ENCODE data around the gene COG5. TPM values are rescaled to one million over a fixed set of nuclear protein-coding genes. Genes with fewer than 3 reads are reported as not detected.
A peak's percentile ranks its signal among the peaks of the same experiment; 100 is the strongest.

Gene COG5
- total RNA-seq, 1 experiment from 2014 or later = 56.1 TPM

DNA sequence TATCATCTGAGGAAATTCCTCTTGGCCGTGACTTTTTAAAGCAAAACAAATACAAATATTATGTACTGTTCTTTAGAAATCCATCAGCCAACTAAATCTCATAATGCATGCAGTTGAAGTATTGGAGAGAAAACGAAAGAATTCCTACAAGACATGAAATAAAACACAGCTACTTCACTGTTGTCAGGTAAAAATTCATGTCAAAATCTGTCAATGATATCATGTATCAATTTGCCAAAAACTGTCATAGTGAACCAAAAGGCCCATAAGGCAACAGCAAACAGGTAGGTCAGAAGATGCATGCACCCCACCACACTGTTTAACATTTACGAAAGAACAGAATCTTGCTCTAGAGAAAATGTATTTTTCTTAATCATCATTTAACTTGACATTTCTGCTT, 91.6 kb downstream of the COG5 start:
- H3K27me3 ChIP-seq (ENCODE audit: low read length) = no peaks in the 10 kb centered on the region
- H3K9ac ChIP-seq (ENCODE audit: low read length) = no peak overlapping the region
- H3K79me2 ChIP-seq (ENCODE audit: low read length) = peaks cover 40% of the 10 kb centered on the region; the same call in 1 of the 2 replicates

GRCh38 chr7:107471292-107472070, 92.2 kb downstream of the COG5 start:
- peaks cover 49% of the 10 kb centered on the region for H3K4me1 ChIP-seq (ENCODE audit: low read length)
- H3K9me2 ChIP-seq (replicated peaks; ENCODE audit: insufficient read depth, low read length) = no peaks in the 10 kb centered on the region
- H3K4me2 ChIP-seq (ENCODE audit: low read depth, low read length, poor library complexity, severe bottlenecking) = peak overlapping the region; percentile 44
- H3K27ac ChIP-seq (ENCODE audit: low read length) = no peak overlapping the region
- H3K27me3 ChIP-seq (ENCODE audit: low read length) = no peaks in the 10 kb centered on the region
- peaks cover 41% of the 10 kb centered on the region; the same call in 1 of the 2 replicates for H3K79me2 ChIP-seq (ENCODE audit: low read length)
- no peak overlapping the region for H3K9ac ChIP-seq (ENCODE audit: low read length)
- H4K20me1 ChIP-seq (ENCODE audit: insufficient read depth, low read depth, low read length) = no peaks in the 10 kb centered on the region
- no peaks in the 10 kb centered on the region for H3K36me3 ChIP-seq (ENCODE audit: insufficient read depth, low read length)
- H3K9me3 ChIP-seq (ENCODE audit: low read length) = no peaks in the 10 kb centered on the region
- H3K4me3 ChIP-seq (ENCODE audit: low read length) = no peak overlapping the region
- H2AFZ ChIP-seq (ENCODE audit: low read length) = no peak overlapping the region
- no peak for DNase-seq

More for the DNA sequence above, 91.6 kb downstream of the COG5 start:
- Histone ChIP-seq H2AFZ (ENCODE audit: low read length) (no peak overlapping the region), H3K27ac (ENCODE audit: low read length) (no peak overlapping the region), H3K4me2 (ENCODE audit: low read depth, low read length, poor library complexity, severe bottlenecking) (peak overlapping the region; percentile 44), H3K36me3 (ENCODE audit: insufficient read depth, low read length) (no peaks in the 10 kb centered on the region), H3K9me2 (replicated peaks; ENCODE audit: insufficient read depth, low read length) (no peaks in the 10 kb centered on the region), H3K4me1 (ENCODE audit: low read length) (peaks cover 49% of the 10 kb centered on the region), H4K20me1 (ENCODE audit: insufficient read depth, low read depth, low read length) (no peaks in the 10 kb centered on the region), H3K9me3 (ENCODE audit: low read length) (no peaks in the 10 kb centered on the region), H3K4me3 (ENCODE audit: low read length) (no peak overlapping the region)
- no peak for DNase-seq

DNA sequence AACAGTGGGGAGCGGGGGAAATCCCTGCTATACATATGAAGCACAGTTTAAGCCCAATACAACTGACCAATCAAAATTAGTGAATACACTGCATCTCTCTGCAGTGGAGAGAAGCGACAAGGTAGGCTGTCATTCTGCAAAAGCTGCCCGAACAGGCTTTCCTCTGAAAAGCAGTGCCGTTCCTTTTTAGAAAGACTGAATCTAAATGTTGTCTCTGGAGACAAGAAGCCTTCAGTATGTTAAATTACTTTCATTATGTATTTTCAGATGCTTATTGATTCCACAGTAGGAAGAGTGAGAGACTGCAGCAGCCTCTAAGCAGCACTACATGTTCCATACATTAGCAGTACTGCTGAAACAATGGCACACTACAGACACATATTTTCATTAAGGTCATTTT, 93.8 kb downstream of the COG5 start, which contains the start of gene GPR22:
TSS of gene GPR22 (plus strand) at position 129 of the 400 bp plus-strand sequence. CDS start 4,004 bp downstream, outside the sequence.
- H3K79me2 ChIP-seq (ENCODE audit: low read length) = peaks cover 39% of the 10 kb centered on the region; the same call in 1 of the 2 replicates
- H3K9me2 ChIP-seq (replicated peaks; ENCODE audit: insufficient read depth, low read length) = no peaks in the 10 kb centered on the region
- H3K4me2 ChIP-seq (ENCODE audit: low read depth, low read length, poor library complexity, severe bottlenecking) = peak within 1 kb of the TSS; percentile 13
- no peaks in the 10 kb centered on the region for H3K36me3 ChIP-seq (ENCODE audit: insufficient read depth, low read length)
- DNase-seq = no peak
- H3K9ac ChIP-seq (ENCODE audit: low read length) = no peak within 1 kb of the TSS
- no peaks in the 10 kb centered on the region for H3K27me3 ChIP-seq (ENCODE audit: low read length)
- no peak within 1 kb of the TSS for H3K4me3 ChIP-seq (ENCODE audit: low read length)
- H3K4me1 ChIP-seq (ENCODE audit: low read length) = peaks cover 37% of the 10 kb centered on the region
- H4K20me1 ChIP-seq (ENCODE audit: insufficient read depth, low read depth, low read length) = no peaks in the 10 kb centered on the region
- no peak within 1 kb of the TSS; the same call in 1 of the 2 replicates for H3K27ac ChIP-seq (ENCODE audit: low read length)
- H2AFZ ChIP-seq (ENCODE audit: low read length) = no peak within 1 kb of the TSS
- no peaks in the 10 kb centered on the region for H3K9me3 ChIP-seq (ENCODE audit: low read length)

DNA sequence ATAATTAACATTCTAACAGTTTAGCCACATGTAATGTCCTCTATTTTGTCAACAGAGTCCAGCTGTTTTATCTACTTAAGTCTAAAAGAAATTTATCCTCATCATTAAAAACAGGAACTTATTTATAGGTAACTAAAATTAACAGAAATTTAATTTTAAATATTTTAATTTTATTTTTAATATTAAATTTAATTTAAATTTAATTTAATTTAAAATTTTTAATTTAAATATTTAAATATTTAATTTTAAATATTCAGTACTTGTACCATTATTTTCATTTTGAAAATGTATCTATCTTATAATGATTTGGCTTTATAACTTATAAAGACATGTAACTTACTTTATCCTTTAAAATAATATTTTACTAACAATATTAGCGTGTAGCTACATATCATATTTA, 94.9 kb downstream of the COG5 start:
- peaks cover 43% of the 10 kb centered on the region; the same call in 1 of the 2 replicates for H3K79me2 ChIP-seq (ENCODE audit: low read length)
- no peaks in the 10 kb centered on the region for H3K9me3 ChIP-seq (ENCODE audit: low read length)
- no peak overlapping the region for H3K27ac ChIP-seq (ENCODE audit: low read length)
- H3K4me3 ChIP-seq (ENCODE audit: low read length) = no peak overlapping the region
- H4K20me1 ChIP-seq (ENCODE audit: insufficient read depth, low read depth, low read length) = no peaks in the 10 kb centered on the region
- no peak overlapping the region for H3K9ac ChIP-seq (ENCODE audit: low read length)
- no peak overlapping the region for H3K4me2 ChIP-seq (ENCODE audit: low read depth, low read length, poor library complexity, severe bottlenecking)
- no peak overlapping the region for H2AFZ ChIP-seq (ENCODE audit: low read length)
- DNase-seq = no peak
- H3K4me1 ChIP-seq (ENCODE audit: low read length) = peaks cover 37% of the 10 kb centered on the region
- H3K27me3 ChIP-seq (ENCODE audit: low read length) = no peaks in the 10 kb centered on the region
- H3K9me2 ChIP-seq (replicated peaks; ENCODE audit: insufficient read depth, low read length) = no peaks in the 10 kb centered on the region
- no peaks in the 10 kb centered on the region for H3K36me3 ChIP-seq (ENCODE audit: insufficient read depth, low read length)

- Histone ChIP-seq H3K4me3 (ENCODE audit: low read length) (no peak overlapping the region), H3K9me3 (ENCODE audit: low read length) (no peaks in the 10 kb centered on the region), H3K9ac (ENCODE audit: low read length) (no peak overlapping the region), H2AFZ (ENCODE audit: low read length) (no peak overlapping the region), H3K27ac (ENCODE audit: low read length) (no peak overlapping the region), H4K20me1 (ENCODE audit: insufficient read depth, low read depth, low read length) (no peaks in the 10 kb centered on the region), H3K79me2 (ENCODE audit: low read length) (peaks cover 41% of the 10 kb centered on the region; the same call in 1 of the 2 replicates), H3K27me3 (ENCODE audit: low read length) (no peaks in the 10 kb centered on the region), H3K4me2 (ENCODE audit: low read depth, low read length, poor library complexity, severe bottlenecking) (no peak overlapping the region), H3K9me2 (replicated peaks; ENCODE audit: insufficient read depth, low read length) (no peaks in the 10 kb centered on the region), H3K36me3 (ENCODE audit: insufficient read depth, low read length) (no peaks in the 10 kb centered on the region), H3K4me1 (ENCODE audit: low read length) (peaks cover 36% of the 10 kb centered on the region)
- no peak for DNase-seq
These were observed 95.7 kb downstream of the COG5 start for GRCh38 chr7:107467972-107468371.

GRCh38 chr7:107464666-107465226, 99.0 kb downstream of the COG5 start:
- Histone ChIP-seq H3K27ac (ENCODE audit: low read length) (no peak overlapping the region), H3K9me2 (replicated peaks; ENCODE audit: insufficient read depth, low read length) (no peaks in the 10 kb centered on the region), H3K27me3 (ENCODE audit: low read length) (no peaks in the 10 kb centered on the region), H2AFZ (ENCODE audit: low read length) (no peak overlapping the region), H3K4me3 (ENCODE audit: low read length) (no peak overlapping the region), H4K20me1 (ENCODE audit: insufficient read depth, low read depth, low read length) (no peaks in the 10 kb centered on the region), H3K9me3 (ENCODE audit: low read length) (no peaks in the 10 kb centered on the region), H3K9ac (ENCODE audit: low read length) (no peak overlapping the region), H3K36me3 (ENCODE audit: insufficient read depth, low read length) (no peaks in the 10 kb centered on the region), H3K4me2 (ENCODE audit: low read depth, low read length, poor library complexity, severe bottlenecking) (no peak overlapping the region), H3K79me2 (ENCODE audit: low read length) (peaks cover 41% of the 10 kb centered on the region; the same call in 1 of the 2 replicates), H3K4me1 (ENCODE audit: low read length) (peaks cover 9% of the 10 kb centered on the region)
- no peak for DNase-seq

GRCh38 chr7:107463139-107464078, 100.3 kb downstream of the COG5 start:
- H3K79me2 ChIP-seq (ENCODE audit: low read length) = peaks cover 36% of the 10 kb centered on the region; the same call in 1 of the 2 replicates
- H3K27ac ChIP-seq (ENCODE audit: low read length) = 0 out of 2 replicates have a peak overlapping the region, but pooled peaks have one; percentile 20
- H4K20me1 ChIP-seq (ENCODE audit: insufficient read depth, low read depth, low read length) = no peaks in the 10 kb centered on the region
- no peak overlapping the region for H2AFZ ChIP-seq (ENCODE audit: low read length)
- H3K4me2 ChIP-seq (ENCODE audit: low read depth, low read length, poor library complexity, severe bottlenecking) = no peak overlapping the region
- H3K9ac ChIP-seq (ENCODE audit: low read length) = no peak overlapping the region
- no peaks in the 10 kb centered on the region for H3K27me3 ChIP-seq (ENCODE audit: low read length)
- H3K36me3 ChIP-seq (ENCODE audit: insufficient read depth, low read length) = no peaks in the 10 kb centered on the region
- DNase-seq = peak; percentile 77
- peaks cover 5% of the 10 kb centered on the region; the same call in 1 of the 2 replicates for H3K4me1 ChIP-seq (ENCODE audit: low read length)
- no peak overlapping the region for H3K4me3 ChIP-seq (ENCODE audit: low read length)
- no peaks in the 10 kb centered on the region for H3K9me3 ChIP-seq (ENCODE audit: low read length)
- H3K9me2 ChIP-seq (replicated peaks; ENCODE audit: insufficient read depth, low read length) = no peaks in the 10 kb centered on the region

Measured in Karpas-422 (cell line).